HL-60 (cell line): ENCODE measurements around the gene CHRNA1.

ENCODE experiments used
- CTCF ChIP-seq: IDR thresholded peaks from one replicate; pipeline ENCODE4 v1.5.1; 2011; ENCODE audit warnings: low read length, control low read depth, inconsistent platforms; ENCODE audit not compliant: insufficient read depth
- GABPA ChIP-seq: IDR thresholded peaks from 2 replicates; pipeline ENCODE4 v1.6.1; 2012; ENCODE audit warnings: low read depth
- POLR2AphosphoS5 ChIP-seq: IDR thresholded peaks from 2 replicates; pipeline ENCODE4 v1.6.1; 2012; ENCODE audit warnings: low read depth
- REST ChIP-seq: IDR thresholded peaks from 2 replicates; pipeline ENCODE4 v1.6.1; 2012; ENCODE audit warnings: low read depth; ENCODE audit not compliant: insufficient replicate concordance
- SPI1 ChIP-seq: IDR thresholded peaks from 2 replicates; pipeline ENCODE4 v1.6.1; 2012; ENCODE audit warnings: low read depth, mild to moderate bottlenecking, borderline replicate concordance

- no peak for TF ChIP-seq CTCF
- TF ChIP-seq REST = no peak
- no peak for TF ChIP-seq POLR2AphosphoS5
- TF ChIP-seq SPI1 = no peak
- no peak for TF ChIP-seq GABPA
Observed at GRCh38 chr2:174792309-174793025, 28.2 kb upstream of the CHRNA1 start.
